Measurements from ENCODE around the gene CLK2.

Gene CLK2

DNA sequence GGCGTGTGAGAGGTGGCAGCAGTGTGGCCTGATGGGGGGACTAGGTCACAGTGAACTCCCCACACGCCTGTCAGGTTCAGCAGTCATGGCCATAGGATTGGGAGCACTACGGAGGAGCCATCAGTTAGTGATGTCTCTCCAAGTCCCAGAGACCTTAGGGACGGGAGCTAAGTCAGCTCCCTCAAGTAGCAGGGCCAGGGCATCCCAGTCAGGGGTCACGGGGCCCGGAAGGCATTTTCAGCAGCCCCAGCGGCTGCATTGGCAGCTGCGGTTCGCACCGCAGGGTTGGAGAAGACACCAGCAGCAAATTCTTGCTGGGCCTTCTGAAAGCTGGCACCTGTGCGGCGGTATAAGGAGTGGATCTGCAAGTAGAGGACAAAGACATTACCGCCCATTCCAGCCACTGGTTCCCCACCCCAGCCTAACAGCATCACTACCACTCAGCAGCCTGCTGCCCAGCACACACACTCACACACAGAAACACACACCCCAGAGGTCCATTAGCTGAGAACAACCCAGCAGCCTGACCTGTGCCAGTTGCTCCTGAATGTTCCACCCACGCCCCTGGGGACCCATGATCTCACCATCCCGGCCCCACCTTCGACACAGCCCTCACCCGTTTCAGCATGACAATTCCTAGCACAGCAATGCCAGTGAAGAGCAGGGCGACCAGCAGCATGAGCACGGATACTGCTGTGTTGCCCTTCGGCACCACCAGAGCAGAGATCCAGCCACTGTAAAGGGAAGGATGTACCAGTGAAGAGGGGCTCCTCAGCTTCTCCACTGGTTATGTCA lies 17.0 kb downstream of the CLK2 start:
- H3K36me3 Mint-ChIP-seq (ENCODE audit: low read depth): peaks cover 22% of the 10 kb centered on the region
- H3K27ac Mint-ChIP-seq: peak overlapping the region; percentile 58
- TF ChIP-seq, protein P1, sequence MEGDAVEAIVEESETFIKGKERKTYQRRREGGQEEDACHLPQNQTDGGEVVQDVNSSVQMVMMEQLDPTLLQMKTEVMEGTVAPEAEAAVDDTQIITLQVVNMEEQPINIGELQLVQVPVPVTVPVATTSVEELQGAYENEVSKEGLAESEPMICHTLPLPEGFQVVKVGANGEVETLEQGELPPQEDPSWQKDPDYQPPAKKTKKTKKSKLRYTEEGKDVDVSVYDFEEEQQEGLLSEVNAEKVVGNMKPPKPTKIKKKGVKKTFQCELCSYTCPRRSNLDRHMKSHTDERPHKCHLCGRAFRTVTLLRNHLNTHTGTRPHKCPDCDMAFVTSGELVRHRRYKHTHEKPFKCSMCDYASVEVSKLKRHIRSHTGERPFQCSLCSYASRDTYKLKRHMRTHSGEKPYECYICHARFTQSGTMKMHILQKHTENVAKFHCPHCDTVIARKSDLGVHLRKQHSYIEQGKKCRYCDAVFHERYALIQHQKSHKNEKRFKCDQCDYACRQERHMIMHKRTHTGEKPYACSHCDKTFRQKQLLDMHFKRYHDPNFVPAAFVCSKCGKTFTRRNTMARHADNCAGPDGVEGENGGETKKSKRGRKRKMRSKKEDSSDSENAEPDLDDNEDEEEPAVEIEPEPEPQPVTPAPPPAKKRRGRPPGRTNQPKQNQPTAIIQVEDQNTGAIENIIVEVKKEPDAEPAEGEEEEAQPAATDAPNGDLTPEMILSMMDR (IDR thresholded peaks at IDR 0.05): no peak
- H3K4me3 Mint-ChIP-seq: peak overlapping the region; percentile 86
- no peak for DNase-seq
- peaks cover 57% of the 10 kb centered on the region for H3K4me1 Mint-ChIP-seq
- no peaks in the 10 kb centered on the region for H3K9me3 Mint-ChIP-seq
- peaks cover 2% of the 10 kb centered on the region for H3K27me3 Mint-ChIP-seq (ENCODE audit: low read depth, poor library complexity)

DNA sequence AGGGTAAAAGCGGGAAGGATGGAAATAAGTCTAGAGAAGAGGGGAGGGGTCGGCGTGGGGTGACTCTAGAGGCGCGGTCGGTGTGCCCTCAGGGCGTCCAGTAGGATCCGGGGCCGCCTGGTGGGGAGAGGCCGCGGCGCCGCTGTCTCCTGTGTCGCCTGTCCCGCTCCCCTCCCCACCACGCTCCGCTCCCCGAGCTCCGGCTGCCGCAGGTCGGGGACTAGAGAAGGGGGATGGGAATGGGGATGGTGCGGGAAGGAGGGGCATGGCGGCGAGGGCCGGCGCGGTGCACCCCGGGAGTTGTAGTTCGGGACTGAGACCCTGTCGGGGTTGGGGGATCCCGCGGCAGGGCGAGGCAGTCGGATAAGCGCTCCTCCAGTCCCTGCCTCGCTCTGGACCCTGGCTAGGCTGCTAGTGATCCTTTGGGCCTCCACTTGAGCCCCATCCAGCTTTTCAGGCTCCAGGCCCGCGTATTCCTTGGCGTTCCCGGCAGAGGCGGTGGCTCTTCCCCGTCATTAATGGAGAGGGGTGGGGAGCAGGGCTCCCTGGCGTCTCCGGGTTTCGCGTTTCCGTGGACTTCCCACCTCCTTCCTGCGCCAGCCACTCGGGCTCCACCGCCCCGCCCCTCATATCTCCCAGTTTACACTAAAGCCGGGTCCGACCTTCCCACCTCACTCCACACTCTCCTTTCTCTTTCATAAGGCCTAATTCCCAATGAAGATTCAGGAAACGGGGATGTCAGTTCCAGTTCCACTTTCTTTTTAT lies 17.9 kb downstream of the CLK2 start, which contains the start of gene ENTREP3:
ENTREP3 (minus strand) TSS at position 241 of the 765 bp plus-strand sequence. CDS start 606 bp downstream, outside the sequence.
- no peaks in the 10 kb centered on the region for H3K9me3 Mint-ChIP-seq
- H3K4me1 Mint-ChIP-seq: peaks cover 56% of the 10 kb centered on the region
- peak within 1 kb of the TSS; percentile 58 for H3K27ac Mint-ChIP-seq
- peaks cover 22% of the 10 kb centered on the region for H3K36me3 Mint-ChIP-seq (ENCODE audit: low read depth)
- H3K27me3 Mint-ChIP-seq (ENCODE audit: low read depth, poor library complexity): peaks cover 2% of the 10 kb centered on the region
- DNase-seq: peak; percentile 94
- peak within 1 kb of the TSS; percentile 86 for H3K4me3 Mint-ChIP-seq
- TF ChIP-seq, protein P1 (IDR thresholded peaks at IDR 0.05): peak; percentile 32

DNA sequence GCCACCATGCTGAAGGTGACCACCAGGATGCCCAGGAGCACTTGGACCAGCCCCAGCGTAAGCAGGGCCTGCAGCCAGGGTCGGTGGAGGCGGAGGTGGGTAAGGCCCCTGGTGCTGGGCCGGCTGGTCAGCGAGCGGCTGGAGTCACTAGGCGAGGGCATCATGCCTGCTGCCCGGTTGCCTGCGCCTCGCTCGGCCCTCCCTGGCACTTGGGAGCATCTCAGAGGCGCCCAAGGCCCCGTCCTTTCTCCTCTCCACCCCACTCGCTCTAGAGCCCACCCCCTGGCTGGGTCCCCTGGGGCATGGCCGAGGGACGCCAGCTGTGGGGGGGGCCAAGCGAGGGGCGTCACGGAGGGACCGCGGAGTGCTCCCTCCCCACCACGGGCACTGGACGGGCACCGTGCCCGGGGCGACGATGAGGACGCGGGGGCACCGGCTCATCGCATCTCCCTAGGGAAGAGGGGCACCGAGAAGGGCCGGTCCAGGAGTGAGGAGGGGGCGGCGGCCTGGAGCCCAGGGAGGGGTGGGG lies 18.5 kb downstream of the CLK2 start:
- H3K27me3 Mint-ChIP-seq (ENCODE audit: low read depth, poor library complexity): peaks cover 2% of the 10 kb centered on the region
- no peaks in the 10 kb centered on the region for H3K9me3 Mint-ChIP-seq
- peaks cover 16% of the 10 kb centered on the region for H3K36me3 Mint-ChIP-seq (ENCODE audit: low read depth)
- peaks cover 51% of the 10 kb centered on the region for H3K4me1 Mint-ChIP-seq
- peak; percentile 25 for DNase-seq
- no peak overlapping the region for H3K27ac Mint-ChIP-seq
- H3K4me3 Mint-ChIP-seq: peak overlapping the region; percentile 86
- TF ChIP-seq, protein P1 (IDR thresholded peaks at IDR 0.05): no peak

DNA sequence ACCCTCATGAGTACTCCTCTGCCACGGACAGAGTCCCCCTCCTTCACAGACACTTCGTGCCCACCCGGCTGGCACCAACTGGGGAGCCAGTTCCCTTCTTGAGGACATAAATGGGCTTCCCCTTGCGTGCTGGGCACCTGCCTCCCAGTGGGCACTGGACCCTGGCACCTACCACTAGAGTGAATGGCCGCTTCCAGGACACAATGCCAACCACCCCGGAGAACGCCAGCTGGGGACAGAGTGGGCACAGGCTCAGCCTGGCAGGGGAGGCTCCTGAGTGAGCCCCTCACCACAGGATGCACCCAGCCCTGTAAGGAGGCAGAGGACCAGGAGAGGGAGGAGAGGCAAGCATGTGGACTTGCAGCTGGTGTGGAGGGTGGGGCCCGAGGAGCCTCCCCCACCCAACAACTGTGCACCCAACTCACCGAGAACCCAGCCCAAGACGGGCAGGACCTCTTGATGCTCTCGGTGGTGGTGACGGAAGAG lies 19.0 kb downstream of the CLK2 start:
- Mint-ChIP-seq H3K36me3 (ENCODE audit: low read depth) (peaks cover 16% of the 10 kb centered on the region), H3K27ac (no peak overlapping the region), H3K27me3 (ENCODE audit: low read depth, poor library complexity) (peaks cover 2% of the 10 kb centered on the region), H3K4me1 (peaks cover 51% of the 10 kb centered on the region), H3K9me3 (no peaks in the 10 kb centered on the region), H3K4me3 (peak overlapping the region; percentile 86)
- TF ChIP-seq, protein P1 (IDR thresholded peaks at IDR 0.05): no peak
- DNase-seq: no peak

DNA sequence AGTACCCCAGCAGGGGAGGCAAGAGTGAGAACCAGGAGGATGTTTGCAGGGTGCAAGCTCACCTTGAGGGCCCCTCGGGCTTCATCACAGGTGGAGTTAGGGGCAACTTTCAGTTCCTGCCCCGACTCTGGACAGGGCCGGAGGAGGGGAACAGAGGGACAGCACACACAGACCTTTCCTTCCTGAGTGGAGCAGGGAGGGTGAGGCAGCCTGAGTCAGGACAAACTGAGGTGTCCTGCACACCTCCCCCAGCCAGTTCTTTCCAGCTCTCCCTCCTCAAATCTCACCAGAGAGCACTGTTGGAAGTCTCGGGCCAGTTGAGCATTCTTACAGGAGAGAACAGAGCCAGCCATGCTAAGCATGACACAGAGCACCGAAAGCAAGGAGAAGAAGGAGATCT lies 19.5 kb downstream of the CLK2 start:
- no peak for DNase-seq
- Mint-ChIP-seq H3K4me3 (peak overlapping the region; percentile 86), H3K9me3 (no peaks in the 10 kb centered on the region), H3K4me1 (peaks cover 51% of the 10 kb centered on the region), H3K36me3 (ENCODE audit: low read depth) (peaks cover 15% of the 10 kb centered on the region), H3K27ac (peak overlapping the region; percentile 83), H3K27me3 (ENCODE audit: low read depth, poor library complexity) (peaks cover 2% of the 10 kb centered on the region)
- TF ChIP-seq, protein P1 (IDR thresholded peaks at IDR 0.05): no peak

Measured in nephron progenitor cell (in vitro differentiated cells).